SU-DHL-6 (cell line): Measurements from ENCODE around the gene GPHB5.

ENCODE experiments used
- H2AFZ ChIP-seq: fragments of 200-600 bp; sonication (generic); 2 replicates; pipeline ENCODE4 v1.6.1; 2014; ENCODE audit warnings: low read depth, mild to moderate bottlenecking, moderate library complexity, mixed read lengths, antibody characterized with exemption, low read length; ENCODE audit not compliant: severe bottlenecking
- H3F3A ChIP-seq: fragments of 200-600 bp; shearing (Covaris generic); 2 replicates; pipeline ENCODE4 v1.6.0; 2016; ENCODE audit warnings: antibody characterized with exemption, mild to moderate bottlenecking; ENCODE audit not compliant: insufficient read depth
- H3K27ac ChIP-seq: fragments of 200-600 bp; sonication (generic); 2 replicates; pipeline ENCODE4 v1.5.1; 2016; ENCODE audit warnings: low read depth, mild to moderate bottlenecking, low read length, moderate library complexity, mixed read lengths
- H3K27me3 ChIP-seq: fragments of 200-600 bp; sonication (generic), shearing (Covaris generic); 2 replicates; pipeline ENCODE4 v1.6.0; 2014; ENCODE audit warnings: mild to moderate bottlenecking, low read length
- H3K36me3 ChIP-seq: fragments of 200-600 bp; sonication (generic); 2 replicates; pipeline ENCODE4 v1.6.1; 2014; ENCODE audit warnings: mild to moderate bottlenecking, low read length, mixed read lengths
- H3K4me2 ChIP-seq: fragments of 300-600, 200-600 bp; shearing (Covaris generic), sonication (generic); 2 replicates; pipeline ENCODE4 v1.6.0; 2014; ENCODE audit warnings: low read length, low read depth, mild to moderate bottlenecking; ENCODE audit not compliant: poor library complexity, severe bottlenecking
- H3K4me3 ChIP-seq: fragments of 200-600 bp; sonication (generic); 2 replicates; pipeline ENCODE4 v1.5.1; 2014; ENCODE audit warnings: antibody characterized with exemption, low read length, mild to moderate bottlenecking, mixed read lengths; ENCODE audit not compliant: insufficient read depth, poor library complexity, severe bottlenecking
- H3K79me2 ChIP-seq: fragments of 200-600 bp; sonication (generic); 2 replicates; pipeline ENCODE4 v1.6.1; 2014; ENCODE audit warnings: mild to moderate bottlenecking, low read length, moderate library complexity; ENCODE audit not compliant: insufficient read depth
- H3K9ac ChIP-seq: fragments of 200-600 bp; sonication (generic); 2 replicates; pipeline ENCODE4 v1.7.0; 2014; ENCODE audit warnings: mild to moderate bottlenecking, low read length
- H3K9me2 ChIP-seq: fragments of 200-600 bp; sonication (generic); replicated peaks from 2 replicates; pipeline ENCODE4 v1.6.1; 2014; ENCODE audit warnings: low read length; ENCODE audit not compliant: insufficient read depth
- H3K9me3 ChIP-seq: fragments of 200-600 bp; sonication (generic); 2 replicates; pipeline ENCODE4 v1.6.1; 2014; ENCODE audit warnings: low read length, mixed read lengths; ENCODE audit not compliant: insufficient read depth
- H4K20me1 ChIP-seq: fragments of 200-600 bp; sonication (generic); 2 replicates; pipeline ENCODE4 v1.6.1; 2014; ENCODE audit warnings: low read depth, mild to moderate bottlenecking, antibody characterized with exemption, low read length, moderate library complexity, mixed read lengths
- EZH2phosphoT487 ChIP-seq: fragments of 200-600 bp; sonication (generic), shearing (Covaris generic); conservative IDR thresholded peaks from 2 replicates; pipeline ENCODE4 v1.6.1; 2018; ENCODE audit warnings: mild to moderate bottlenecking, antibody characterized with exemption, low read length, moderate library complexity, mixed read lengths
- TF ChIP-seq, protein P1 (sequence below): fragments of 200-600 bp; sonication (generic); IDR thresholded peaks from one replicate; pipeline ENCODE4 v1.5.1; 2017; ENCODE audit warnings: antibody characterized with exemption, mild to moderate bottlenecking, low read length, moderate library complexity; ENCODE audit not compliant: insufficient read depth, poor library complexity, severe bottlenecking

GPHB5 gene

DNA sequence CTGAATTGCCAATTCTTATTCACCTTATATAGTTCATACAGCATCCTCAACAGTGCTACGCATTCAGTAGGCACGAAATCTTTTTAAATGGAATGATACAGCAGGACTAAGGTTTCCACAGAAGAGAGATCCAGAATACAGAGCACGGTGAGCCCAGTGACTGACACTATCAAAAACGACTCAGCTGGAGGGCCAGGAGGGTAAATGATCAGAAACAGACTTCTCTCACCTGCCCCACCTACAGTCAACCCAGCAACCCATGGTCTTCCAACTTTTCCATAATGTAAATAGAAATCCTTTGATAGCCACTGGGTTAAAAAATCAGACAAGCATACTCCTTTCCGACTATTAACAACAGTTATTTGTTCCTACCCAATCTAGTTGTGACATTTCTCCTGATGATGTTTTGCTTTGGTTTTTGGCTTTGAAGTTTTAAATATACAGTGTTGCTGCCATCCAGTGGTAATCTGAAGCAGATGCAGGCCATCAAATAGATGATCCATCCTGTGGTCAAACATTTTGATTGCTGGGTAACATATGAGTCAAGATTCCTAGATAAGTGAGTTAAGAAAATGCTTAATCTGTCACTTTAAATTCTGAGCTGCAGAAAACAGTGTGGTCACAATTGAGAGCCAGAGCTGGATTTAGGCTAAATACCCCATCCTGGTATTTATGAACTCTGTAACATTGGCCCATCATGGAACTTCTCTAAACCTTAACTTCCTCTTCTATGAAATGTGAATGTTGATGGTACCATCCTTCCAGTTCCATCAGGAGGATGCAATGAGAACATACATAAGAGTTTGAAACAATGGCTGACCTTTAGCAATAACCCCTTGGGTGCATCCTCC is 42.0 kb downstream of the GPHB5 start:
- Histone ChIP-seq H3K36me3 (no peaks in the 10 kb centered on the region), H3K27me3 (no peaks in the 10 kb centered on the region), H3K27ac (no peak overlapping the region), H4K20me1 (no peaks in the 10 kb centered on the region), H3F3A (no peaks in the 10 kb centered on the region), H3K9me2 (no peaks in the 10 kb centered on the region), H3K9ac (no peak overlapping the region), H3K4me2 (no peak overlapping the region), H3K9me3 (no peaks in the 10 kb centered on the region), H3K79me2 (no peaks in the 10 kb centered on the region), H3K4me3 (no peak overlapping the region), H2AFZ (no peak overlapping the region)
- TF ChIP-seq, protein P1, sequence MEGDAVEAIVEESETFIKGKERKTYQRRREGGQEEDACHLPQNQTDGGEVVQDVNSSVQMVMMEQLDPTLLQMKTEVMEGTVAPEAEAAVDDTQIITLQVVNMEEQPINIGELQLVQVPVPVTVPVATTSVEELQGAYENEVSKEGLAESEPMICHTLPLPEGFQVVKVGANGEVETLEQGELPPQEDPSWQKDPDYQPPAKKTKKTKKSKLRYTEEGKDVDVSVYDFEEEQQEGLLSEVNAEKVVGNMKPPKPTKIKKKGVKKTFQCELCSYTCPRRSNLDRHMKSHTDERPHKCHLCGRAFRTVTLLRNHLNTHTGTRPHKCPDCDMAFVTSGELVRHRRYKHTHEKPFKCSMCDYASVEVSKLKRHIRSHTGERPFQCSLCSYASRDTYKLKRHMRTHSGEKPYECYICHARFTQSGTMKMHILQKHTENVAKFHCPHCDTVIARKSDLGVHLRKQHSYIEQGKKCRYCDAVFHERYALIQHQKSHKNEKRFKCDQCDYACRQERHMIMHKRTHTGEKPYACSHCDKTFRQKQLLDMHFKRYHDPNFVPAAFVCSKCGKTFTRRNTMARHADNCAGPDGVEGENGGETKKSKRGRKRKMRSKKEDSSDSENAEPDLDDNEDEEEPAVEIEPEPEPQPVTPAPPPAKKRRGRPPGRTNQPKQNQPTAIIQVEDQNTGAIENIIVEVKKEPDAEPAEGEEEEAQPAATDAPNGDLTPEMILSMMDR = peak; percentile 84
- TF ChIP-seq EZH2phosphoT487 = no peak

DNA sequence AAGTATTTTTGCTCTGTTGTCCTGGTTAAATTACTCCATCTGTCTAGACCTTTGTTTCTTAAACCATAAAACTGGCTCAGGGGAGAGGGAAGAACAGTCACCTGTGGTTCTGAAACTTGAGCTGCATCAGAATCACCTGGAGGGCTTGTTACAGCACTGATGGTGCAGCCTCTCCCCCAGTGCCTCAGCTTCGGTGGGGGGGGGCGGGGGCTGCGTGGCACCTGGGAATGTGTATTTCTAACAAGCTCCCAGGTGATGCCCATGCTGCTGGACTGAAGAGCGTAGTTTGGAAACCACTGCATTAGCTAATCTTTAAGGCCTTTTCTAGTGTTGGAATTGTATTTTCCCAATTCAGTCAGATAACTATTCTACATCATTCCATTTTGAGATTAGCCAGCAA is 42.7 kb downstream of the GPHB5 start:
- TF ChIP-seq EZH2phosphoT487 = no peak
- TF ChIP-seq, protein P1 = no peak
- Histone ChIP-seq H2AFZ (no peak overlapping the region), H3K9me2 (no peaks in the 10 kb centered on the region)

DNA sequence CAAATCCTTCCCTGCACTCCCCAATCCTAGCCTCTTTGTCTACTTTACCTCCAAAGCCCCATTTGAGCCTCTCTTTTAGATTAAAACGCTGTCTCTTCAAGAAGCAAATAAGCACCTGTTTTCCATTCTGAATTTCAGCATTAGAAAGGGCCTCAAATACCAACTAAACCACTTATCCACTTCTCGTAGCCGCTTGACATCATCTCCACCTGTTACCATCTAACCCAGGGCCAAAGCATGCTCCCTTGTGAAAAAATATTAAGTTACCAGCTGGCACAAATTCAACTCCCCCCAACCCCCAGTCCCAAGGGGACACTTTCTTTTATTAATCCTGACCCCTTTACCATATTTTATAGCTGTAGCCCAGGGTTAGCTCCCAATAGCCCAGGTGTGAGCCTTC is 43.1 kb downstream of the GPHB5 start:
- no peaks in the 10 kb centered on the region for H3K36me3 ChIP-seq
- H3F3A ChIP-seq = no peaks in the 10 kb centered on the region
- no peak overlapping the region for H3K4me2 ChIP-seq
- no peaks in the 10 kb centered on the region for H3K9me2 ChIP-seq
- no peak overlapping the region for H3K27ac ChIP-seq
- H3K79me2 ChIP-seq = no peaks in the 10 kb centered on the region
- TF ChIP-seq, protein P1 = no peak
- TF ChIP-seq EZH2phosphoT487 = no peak
- no peak overlapping the region for H3K4me3 ChIP-seq
- H3K27me3 ChIP-seq = no peaks in the 10 kb centered on the region
- no peak overlapping the region for H2AFZ ChIP-seq
- H3K9ac ChIP-seq = no peak overlapping the region
- no peaks in the 10 kb centered on the region for H3K9me3 ChIP-seq
- no peaks in the 10 kb centered on the region for H4K20me1 ChIP-seq

More for the DNA sequence above, 42.7 kb downstream of the GPHB5 start:
- Histone ChIP-seq H3K9me3 (no peaks in the 10 kb centered on the region), H3K9ac (no peak overlapping the region), H3F3A (no peaks in the 10 kb centered on the region), H3K27me3 (no peaks in the 10 kb centered on the region), H4K20me1 (no peaks in the 10 kb centered on the region), H3K4me3 (no peak overlapping the region), H3K79me2 (no peaks in the 10 kb centered on the region), H3K4me2 (no peak overlapping the region), H3K36me3 (no peaks in the 10 kb centered on the region), H3K27ac (no peak overlapping the region)
